ENCODE data around the gene NDST1.

The NDST1 gene

GRCh38 chr5:150585781-150586341, 77.9 kb downstream of the NDST1 start:
- Mint-ChIP-seq H3K27ac (no peak overlapping the region), H3K9me3 (no peaks in the 10 kb centered on the region), H3K27me3 (peaks cover 9% of the 10 kb centered on the region), H3K4me1 (no peaks in the 10 kb centered on the region), H3K4me3 (no peak overlapping the region)
- ATAC-seq (no peak), DNase-seq (no peak)

GRCh38 chr5:150587016-150587415, 79.1 kb downstream of the NDST1 start:
- ATAC-seq, result no peak
- DNase-seq, result no peak
- Mint-ChIP-seq H3K27me3 (peaks cover 3% of the 10 kb centered on the region), H3K9me3 (no peaks in the 10 kb centered on the region), H3K4me1 (no peaks in the 10 kb centered on the region), H3K4me3 (no peak overlapping the region), H3K27ac (no peak overlapping the region)

- ATAC-seq (no peak), DNase-seq (no peak)
- H3K4me1 Mint-ChIP-seq, result no peaks in the 10 kb centered on the region
- no peak overlapping the region for H3K27ac Mint-ChIP-seq
- no peak overlapping the region for H3K4me3 Mint-ChIP-seq
- H3K27me3 Mint-ChIP-seq, result no peaks in the 10 kb centered on the region
- H3K9me3 Mint-ChIP-seq, result no peaks in the 10 kb centered on the region
Observed at GRCh38 chr5:150587856-150588595, 80.1 kb downstream of the NDST1 start.

GRCh38 chr5:150588596-150588890, 80.6 kb downstream of the NDST1 start:
- no peak for DNase-seq
- H3K4me1 Mint-ChIP-seq, result no peaks in the 10 kb centered on the region
- H3K9me3 Mint-ChIP-seq, result no peaks in the 10 kb centered on the region
- ATAC-seq, result no peak
- no peak overlapping the region for H3K27ac Mint-ChIP-seq
- no peaks in the 10 kb centered on the region for H3K27me3 Mint-ChIP-seq
- H3K4me3 Mint-ChIP-seq, result no peak overlapping the region

GRCh38 chr5:150589862-150590601, 82.1 kb downstream of the NDST1 start:
- H3K4me1 Mint-ChIP-seq, result no peaks in the 10 kb centered on the region
- peak overlapping the region in 1 of 2 donors; percentile 61 for H3K27ac Mint-ChIP-seq
- H3K9me3 Mint-ChIP-seq, result no peaks in the 10 kb centered on the region
- H3K4me3 Mint-ChIP-seq, result no peak overlapping the region
- peak; percentile 32 for ATAC-seq
- no peak for DNase-seq
- no peaks in the 10 kb centered on the region for H3K27me3 Mint-ChIP-seq

- ATAC-seq (no peak), DNase-seq (no peak)
- H3K9me3 Mint-ChIP-seq, result no peaks in the 10 kb centered on the region
- no peaks in the 10 kb centered on the region for H3K4me1 Mint-ChIP-seq
- no peaks in the 10 kb centered on the region for H3K27me3 Mint-ChIP-seq
- no peak overlapping the region for H3K4me3 Mint-ChIP-seq
- no peak overlapping the region for H3K27ac Mint-ChIP-seq
Observed at GRCh38 chr5:150590979-150591695, 83.2 kb downstream of the NDST1 start.

GRCh38 chr5:150593593-150593992, 85.7 kb downstream of the NDST1 start:
- Mint-ChIP-seq H3K27me3 (no peaks in the 10 kb centered on the region), H3K4me3 (no peak overlapping the region), H3K27ac (peak overlapping the region in 1 of 2 donors; percentile 28), H3K9me3 (no peaks in the 10 kb centered on the region), H3K4me1 (no peaks in the 10 kb centered on the region)
- ATAC-seq (no peak), DNase-seq (no peak)

- no peaks in the 10 kb centered on the region for H3K27me3 Mint-ChIP-seq
- H3K4me1 Mint-ChIP-seq, result no peaks in the 10 kb centered on the region
- DNase-seq (no peak), ATAC-seq (no peak)
- no peak overlapping the region for H3K27ac Mint-ChIP-seq
- H3K4me3 Mint-ChIP-seq, result no peak overlapping the region
- H3K9me3 Mint-ChIP-seq, result no peaks in the 10 kb centered on the region
Observed at GRCh38 chr5:150593996-150594395, 86.1 kb downstream of the NDST1 start.

GRCh38 chr5:150595466-150596031, 87.6 kb downstream of the NDST1 start:
- no peak for ATAC-seq
- no peak for DNase-seq
- Mint-ChIP-seq H3K4me3 (no peak overlapping the region), H3K9me3 (no peaks in the 10 kb centered on the region), H3K4me1 (no peaks in the 10 kb centered on the region), H3K27ac (no peak overlapping the region), H3K27me3 (no peaks in the 10 kb centered on the region)

- no peaks in the 10 kb centered on the region for H3K4me1 Mint-ChIP-seq
- ATAC-seq (no peak), DNase-seq (no peak)
- H3K4me3 Mint-ChIP-seq, result no peak overlapping the region
- H3K9me3 Mint-ChIP-seq, result no peaks in the 10 kb centered on the region
- H3K27ac Mint-ChIP-seq, result peak overlapping the region; percentile 57 to 70
- H3K27me3 Mint-ChIP-seq, result no peaks in the 10 kb centered on the region
Observed at GRCh38 chr5:150596313-150596712, 88.4 kb downstream of the NDST1 start.

- H3K9me3 Mint-ChIP-seq, result no peaks in the 10 kb centered on the region
- no peak overlapping the region for H3K4me3 Mint-ChIP-seq
- no peaks in the 10 kb centered on the region for H3K4me1 Mint-ChIP-seq
- DNase-seq (no peak), ATAC-seq (no peak)
- no peaks in the 10 kb centered on the region for H3K27me3 Mint-ChIP-seq
- H3K27ac Mint-ChIP-seq, result no peak overlapping the region
Observed at GRCh38 chr5:150596826-150597225, 88.9 kb downstream of the NDST1 start.

GRCh38 chr5:150598006-150598405, 90.1 kb downstream of the NDST1 start:
- Mint-ChIP-seq H3K9me3 (no peaks in the 10 kb centered on the region), H3K27me3 (no peaks in the 10 kb centered on the region), H3K27ac (no peak overlapping the region), H3K4me1 (no peaks in the 10 kb centered on the region), H3K4me3 (no peak overlapping the region)
- ATAC-seq (no peak), DNase-seq (no peak)

GRCh38 chr5:150598821-150599273, 90.9 kb downstream of the NDST1 start:
- ATAC-seq (no peak), DNase-seq (no peak)
- Mint-ChIP-seq H3K4me3 (no peak overlapping the region), H3K27ac (no peak overlapping the region), H3K9me3 (no peaks in the 10 kb centered on the region), H3K27me3 (no peaks in the 10 kb centered on the region), H3K4me1 (no peaks in the 10 kb centered on the region)

GRCh38 chr5:150599281-150599680, 91.3 kb downstream of the NDST1 start:
- Mint-ChIP-seq H3K4me1 (no peaks in the 10 kb centered on the region), H3K4me3 (no peak overlapping the region), H3K27me3 (no peaks in the 10 kb centered on the region), H3K9me3 (no peaks in the 10 kb centered on the region), H3K27ac (no peak overlapping the region)
- DNase-seq, result no peak
- ATAC-seq, result no peak

- H3K9me3 Mint-ChIP-seq, result no peaks in the 10 kb centered on the region
- no peaks in the 10 kb centered on the region for H3K4me1 Mint-ChIP-seq
- ATAC-seq (no peak), DNase-seq (no peak)
- no peak overlapping the region for H3K27ac Mint-ChIP-seq
- no peak overlapping the region for H3K4me3 Mint-ChIP-seq
- H3K27me3 Mint-ChIP-seq, result no peaks in the 10 kb centered on the region
Observed at GRCh38 chr5:150599917-150600511, 92.1 kb downstream of the NDST1 start.

Data from stimulated activated naive CD8-positive, alpha-beta T cell treated with anti-CD3 and anti-CD28 coated beads, Interleukin-15, amount 100 ng/mL, for 72 hours (primary cell).